Colonic mucosa (tissue), 4 donors: Measurements from ENCODE around the gene APOB. TPM values are rescaled to one million over a fixed set of nuclear protein-coding genes. Genes with fewer than 3 reads are reported as not detected.

Experiments used
- DNase-seq: peaks from one replicate; pipeline ENCODE4 v3.0.0-alpha.2; 2020
- H3K27ac ChIP-seq: fragments of 200-600 bp; one replicate; pipeline ENCODE4 v1.8.0; 2021
- H3K27me3 ChIP-seq: fragments of 200-600 bp; one replicate; pipeline ENCODE4 v1.8.0; 2021
- H3K36me3 ChIP-seq: fragments of 200-600 bp; one replicate; pipeline ENCODE4 v1.8.0; 2021
- H3K4me1 ChIP-seq: fragments of 200-600 bp; one replicate; pipeline ENCODE4 v1.8.0; 2021; ENCODE audit warnings: mild to moderate bottlenecking
- H3K4me3 ChIP-seq: fragments of 200-600 bp; one replicate; pipeline ENCODE4 v1.8.0; 2021
- H3K9ac ChIP-seq, 2 donors: one replicate each; pipeline ENCODE4 v1.7.0; 2013; ENCODE audit warnings: control low read depth in 2 of 2, low read depth in 2 of 2, low read length in 2 of 2
- H3K9me3 ChIP-seq: fragments of 200-600 bp; one replicate; pipeline ENCODE4 v1.8.0; 2021
- CTCF ChIP-seq: fragments of 200-600 bp; IDR thresholded peaks from one replicate; pipeline ENCODE4 v1.8.0; 2022; ENCODE audit warnings: antibody characterized with exemption, mild to moderate bottlenecking
- intact Hi-C: fragments of 100-400 bp; cut with DNase I; formaldehyde crosslinking; loops from one replicate; pipeline ENCODE4 v1.14.1; 2022
- total RNA-seq, 2 donors: library from RNA; stranded (reverse); fragmentation: NEBNext Ultra II Directional in 1 of 2; extraction: Animal tissue kit (Norgen Biotek cat#: 25700) in 1 of 2; gene quantifications; one replicate each; pipeline ENCODE4 v1.2.1, GENCODE V29; 2021
- donor health status: healthy.
- donor health status: DM: no; HTN: no; CAD: no.
- donor health status: DM: no; HTN: no; CAD: no.

APOB gene
- total RNA-seq, 2 donors from 2014 or later = 1.0 to 3.3 TPM

DNA sequence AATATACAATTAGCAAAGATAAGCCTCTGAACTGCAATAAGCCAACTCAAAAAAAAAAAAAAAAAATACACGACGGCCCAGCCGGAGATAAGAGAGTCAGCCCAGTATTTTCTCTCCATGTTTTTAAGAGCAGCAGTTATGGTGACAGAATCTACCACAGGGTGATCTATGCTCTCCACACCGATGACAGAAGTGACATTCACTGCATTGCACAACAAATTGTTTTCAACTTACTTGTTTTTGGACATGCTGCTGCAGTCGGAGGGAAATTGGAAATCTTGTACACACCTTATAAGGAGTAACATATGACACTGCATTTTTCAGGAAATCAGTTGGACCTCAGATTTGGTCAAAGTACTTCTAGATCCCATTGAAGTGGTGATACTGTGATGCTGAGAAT is 23.3 kb upstream of the APOB start:
- Histone ChIP-seq H3K4me3 (no peak overlapping the region), H3K27ac (no peak overlapping the region), H3K9me3 (no peaks in the 10 kb centered on the region), H3K4me1 (no peaks in the 10 kb centered on the region), H3K36me3 (no peaks in the 10 kb centered on the region), H3K9ac (no peak overlapping the region), H3K27me3 (no peaks in the 10 kb centered on the region)
- no peak for TF ChIP-seq CTCF
- no peak for DNase-seq
- intact Hi-C loops = no loop called here

GRCh38 chr2:21059885-21060610 is 16.2 kb upstream of the APOB start:
- no peak for DNase-seq
- Histone ChIP-seq H3K36me3 (no peaks in the 10 kb centered on the region), H3K9ac (no peak overlapping the region), H3K4me3 (no peak overlapping the region), H3K27ac (no peak overlapping the region), H3K9me3 (no peaks in the 10 kb centered on the region), H3K4me1 (no peaks in the 10 kb centered on the region), H3K27me3 (no peaks in the 10 kb centered on the region)
- intact Hi-C loops = no loop called here
- no peak for TF ChIP-seq CTCF

DNA sequence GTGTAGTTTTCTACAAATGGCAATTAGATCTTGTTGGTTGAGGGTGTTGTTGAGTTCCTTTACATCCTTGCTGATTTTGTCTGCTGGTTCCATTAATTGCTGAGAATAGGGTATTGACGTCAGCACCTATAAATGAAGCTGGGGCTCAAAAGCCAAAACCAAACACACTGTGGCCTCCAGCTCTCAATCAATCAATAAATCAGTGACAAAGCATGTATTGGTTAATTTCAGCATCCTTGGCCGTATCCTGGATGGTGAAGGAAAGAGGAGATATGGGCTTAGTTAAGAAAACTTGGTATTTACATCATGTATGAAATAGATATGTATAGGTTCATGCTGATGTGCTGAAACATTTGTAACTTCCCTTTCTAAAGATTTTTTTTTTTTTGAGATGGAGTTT is 13.2 kb upstream of the APOB start:
- intact Hi-C loops = no loop called here
- Histone ChIP-seq H3K4me3 (no peak overlapping the region), H3K9ac (no peak overlapping the region), H3K27me3 (no peaks in the 10 kb centered on the region), H3K27ac (no peak overlapping the region), H3K36me3 (no peaks in the 10 kb centered on the region), H3K4me1 (no peaks in the 10 kb centered on the region), H3K9me3 (no peaks in the 10 kb centered on the region)
- no peak for TF ChIP-seq CTCF
- no peak for DNase-seq

DNA sequence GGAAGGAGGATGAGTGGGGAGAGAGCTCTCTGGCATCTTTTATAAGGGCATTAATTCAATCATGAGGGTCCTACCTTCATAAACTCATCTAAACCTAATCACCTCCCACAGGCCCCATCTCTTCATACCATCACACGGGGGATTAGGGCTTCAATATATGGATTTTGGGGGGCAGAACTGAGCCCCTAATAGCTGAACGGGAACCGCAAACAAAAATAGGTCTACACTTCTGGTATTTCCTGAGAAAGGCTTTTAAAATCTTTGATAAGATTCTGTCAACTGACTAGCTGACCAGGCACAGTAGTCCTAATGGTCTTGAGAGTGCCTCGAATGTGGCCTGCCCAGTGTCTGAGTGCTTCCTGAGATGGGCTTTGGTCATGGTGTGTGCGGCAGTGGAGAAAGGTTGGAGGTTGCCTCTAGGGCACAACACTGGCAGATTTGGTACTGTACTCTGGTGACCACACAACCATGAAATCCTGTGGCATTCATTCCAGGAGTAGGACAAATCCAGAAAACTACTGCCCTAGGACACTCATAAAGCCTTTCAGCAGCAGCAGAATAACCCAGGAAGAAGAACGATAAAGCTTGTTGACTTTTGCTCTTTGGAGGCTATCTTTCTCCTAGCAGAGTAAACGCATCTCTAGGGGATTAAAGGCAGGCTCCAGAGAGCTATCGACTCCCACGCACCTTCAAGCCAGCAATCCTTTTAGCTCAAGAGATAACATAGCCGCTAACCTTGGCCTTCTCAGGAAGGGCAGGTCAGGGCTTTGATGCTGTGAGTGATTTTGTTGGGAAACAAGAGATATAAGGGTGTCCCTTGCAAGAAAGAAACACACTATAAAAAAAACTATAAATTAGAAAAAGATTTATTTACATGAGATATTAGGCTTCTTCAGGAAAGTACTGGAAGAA is 12.3 kb upstream of the APOB start:
- H3K36me3 ChIP-seq = no peaks in the 10 kb centered on the region
- no peaks in the 10 kb centered on the region for H3K4me1 ChIP-seq
- H3K27me3 ChIP-seq = no peaks in the 10 kb centered on the region
- H3K4me3 ChIP-seq = no peak overlapping the region
- H3K9me3 ChIP-seq = no peaks in the 10 kb centered on the region
- no peak overlapping the region for H3K9ac ChIP-seq
- intact Hi-C loops = no loop called here
- H3K27ac ChIP-seq = no peak overlapping the region
- TF ChIP-seq CTCF = no peak
- DNase-seq = no peak

GRCh38 chr2:21055451-21055850 is 11.6 kb upstream of the APOB start:
- H3K9ac ChIP-seq = no peak overlapping the region
- H3K27ac ChIP-seq = no peak overlapping the region
- no peaks in the 10 kb centered on the region for H3K9me3 ChIP-seq
- H3K27me3 ChIP-seq = no peaks in the 10 kb centered on the region
- no peak overlapping the region for H3K4me3 ChIP-seq
- H3K36me3 ChIP-seq = no peaks in the 10 kb centered on the region
- no peaks in the 10 kb centered on the region for H3K4me1 ChIP-seq
- intact Hi-C loops = no loop called here
- no peak for TF ChIP-seq CTCF
- no peak for DNase-seq
